Measurements from ENCODE around the gene C10orf143.
"Not testable (repeated sequence)": the region's sequence is repeated elsewhere in the genome, so short reads cannot be mapped to it uniquely, and the experiment has no call there.

The C10orf143 gene

DNA sequence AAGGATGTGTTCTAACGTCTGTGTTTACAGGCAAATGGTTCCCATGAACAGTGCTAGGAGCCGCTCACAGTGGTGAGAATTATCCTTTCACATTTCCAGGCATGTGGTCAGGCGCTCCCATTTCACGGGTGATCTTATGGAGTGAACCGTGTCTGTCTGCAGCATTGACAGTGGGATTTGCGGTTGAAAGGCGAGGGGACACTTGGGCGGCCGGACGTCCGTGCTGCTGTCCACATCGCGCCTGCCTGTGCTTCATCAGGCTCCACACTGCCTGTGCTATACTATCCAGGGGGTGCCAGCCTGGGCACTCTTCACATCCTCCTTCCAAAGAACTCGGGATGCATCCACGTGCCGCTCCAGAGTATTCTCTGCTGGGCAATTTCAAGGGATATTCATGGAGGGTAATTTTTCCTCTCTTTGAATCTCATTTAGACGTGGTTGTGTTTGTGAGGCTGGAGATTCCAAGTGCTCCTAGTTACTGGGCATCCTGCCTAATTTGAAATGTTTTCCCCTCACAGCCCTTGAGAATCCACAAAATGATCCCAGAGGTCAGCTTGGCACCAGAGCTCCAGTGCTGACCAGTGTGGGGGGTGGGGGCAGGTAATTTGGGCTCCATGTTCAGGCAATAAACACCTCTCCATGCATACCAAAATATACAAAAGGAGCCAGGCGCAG is 84.7 kb downstream of the C10orf143 start:
- no peaks in the 10 kb centered on the region for H3K36me3 ChIP-seq (ENCODE audit: insufficient read depth, low read length)
- H3K79me2 ChIP-seq (ENCODE audit: insufficient read depth, low read length) = no peaks in the 10 kb centered on the region
- H4K20me1 ChIP-seq (ENCODE audit: insufficient read depth, low read length) = no peaks in the 10 kb centered on the region
- no peak overlapping the region for H3K4me2 ChIP-seq (ENCODE audit: low read length)
- no peaks in the 10 kb centered on the region for H3F3A ChIP-seq (ENCODE audit: insufficient read depth, low read length)
- no peak overlapping the region for H3K4me3 ChIP-seq (ENCODE audit: low read depth, low read length, poor library complexity, severe bottlenecking)
- H3K9me3 ChIP-seq (ENCODE audit: low read length) = no peaks in the 10 kb centered on the region
- H2AFZ ChIP-seq (ENCODE audit: low read length) = no peak overlapping the region
- TF ChIP-seq, protein P1, sequence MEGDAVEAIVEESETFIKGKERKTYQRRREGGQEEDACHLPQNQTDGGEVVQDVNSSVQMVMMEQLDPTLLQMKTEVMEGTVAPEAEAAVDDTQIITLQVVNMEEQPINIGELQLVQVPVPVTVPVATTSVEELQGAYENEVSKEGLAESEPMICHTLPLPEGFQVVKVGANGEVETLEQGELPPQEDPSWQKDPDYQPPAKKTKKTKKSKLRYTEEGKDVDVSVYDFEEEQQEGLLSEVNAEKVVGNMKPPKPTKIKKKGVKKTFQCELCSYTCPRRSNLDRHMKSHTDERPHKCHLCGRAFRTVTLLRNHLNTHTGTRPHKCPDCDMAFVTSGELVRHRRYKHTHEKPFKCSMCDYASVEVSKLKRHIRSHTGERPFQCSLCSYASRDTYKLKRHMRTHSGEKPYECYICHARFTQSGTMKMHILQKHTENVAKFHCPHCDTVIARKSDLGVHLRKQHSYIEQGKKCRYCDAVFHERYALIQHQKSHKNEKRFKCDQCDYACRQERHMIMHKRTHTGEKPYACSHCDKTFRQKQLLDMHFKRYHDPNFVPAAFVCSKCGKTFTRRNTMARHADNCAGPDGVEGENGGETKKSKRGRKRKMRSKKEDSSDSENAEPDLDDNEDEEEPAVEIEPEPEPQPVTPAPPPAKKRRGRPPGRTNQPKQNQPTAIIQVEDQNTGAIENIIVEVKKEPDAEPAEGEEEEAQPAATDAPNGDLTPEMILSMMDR (IDR thresholded peaks at IDR 0.05; ENCODE audit: low read length) = no peak
- no peak for TF ChIP-seq EZH2 (IDR thresholded peaks at IDR 0.05; ENCODE audit: borderline replicate concordance, low read length)
- H3K4me1 ChIP-seq (ENCODE audit: insufficient read depth, low read length, severe bottlenecking) = no peaks in the 10 kb centered on the region
- no peaks in the 10 kb centered on the region for H3K9me2 ChIP-seq (ENCODE audit: low read depth, low read length)
- no peak overlapping the region for H3K27ac ChIP-seq (ENCODE audit: low read depth, low read length, poor library complexity, severe bottlenecking)
- H3K27me3 ChIP-seq (ENCODE audit: insufficient read depth, low read length) = no peaks in the 10 kb centered on the region
- H3K9ac ChIP-seq (ENCODE audit: low read length) = no peak overlapping the region

DNA sequence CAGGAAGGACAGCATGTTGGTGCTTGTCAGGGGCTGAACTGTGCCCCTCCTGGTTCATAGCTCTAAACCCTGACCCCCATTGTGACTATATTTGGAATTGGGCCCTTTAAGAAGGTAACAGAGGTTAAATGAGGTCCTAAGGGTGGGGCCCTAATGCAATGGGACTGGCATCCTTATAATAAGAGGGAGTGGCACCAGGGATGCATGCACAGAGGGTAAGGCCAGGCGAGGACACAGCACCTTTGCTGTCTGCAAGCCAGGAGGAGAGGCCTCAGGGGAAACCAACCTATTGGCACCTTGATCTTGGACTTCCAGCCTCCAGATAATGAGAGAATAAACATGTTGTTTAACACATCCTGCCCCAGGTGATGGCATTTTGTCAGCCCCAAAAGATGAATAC is 85.3 kb downstream of the C10orf143 start:
- Histone ChIP-seq H4K20me1 (ENCODE audit: insufficient read depth, low read length) (no peaks in the 10 kb centered on the region), H3K9ac (ENCODE audit: low read length) (no peak overlapping the region), H2AFZ (ENCODE audit: low read length) (no peak overlapping the region), H3K9me3 (ENCODE audit: low read length) (no peaks in the 10 kb centered on the region), H3K4me3 (ENCODE audit: low read depth, low read length, poor library complexity, severe bottlenecking) (no peak overlapping the region), H3K27ac (ENCODE audit: low read depth, low read length, poor library complexity, severe bottlenecking) (no peak overlapping the region), H3K4me2 (ENCODE audit: low read length) (no peak overlapping the region), H3K36me3 (ENCODE audit: insufficient read depth, low read length) (no peaks in the 10 kb centered on the region), H3K27me3 (ENCODE audit: insufficient read depth, low read length) (no peaks in the 10 kb centered on the region), H3K79me2 (ENCODE audit: insufficient read depth, low read length) (no peaks in the 10 kb centered on the region), H3F3A (ENCODE audit: insufficient read depth, low read length) (no peaks in the 10 kb centered on the region), H3K4me1 (ENCODE audit: insufficient read depth, low read length, severe bottlenecking) (no peaks in the 10 kb centered on the region), H3K9me2 (ENCODE audit: low read depth, low read length) (no peaks in the 10 kb centered on the region)
- TF ChIP-seq, protein P1 (IDR thresholded peaks at IDR 0.05; ENCODE audit: low read length) = no peak
- TF ChIP-seq EZH2 (IDR thresholded peaks at IDR 0.05; ENCODE audit: borderline replicate concordance, low read length) = no peak

DNA sequence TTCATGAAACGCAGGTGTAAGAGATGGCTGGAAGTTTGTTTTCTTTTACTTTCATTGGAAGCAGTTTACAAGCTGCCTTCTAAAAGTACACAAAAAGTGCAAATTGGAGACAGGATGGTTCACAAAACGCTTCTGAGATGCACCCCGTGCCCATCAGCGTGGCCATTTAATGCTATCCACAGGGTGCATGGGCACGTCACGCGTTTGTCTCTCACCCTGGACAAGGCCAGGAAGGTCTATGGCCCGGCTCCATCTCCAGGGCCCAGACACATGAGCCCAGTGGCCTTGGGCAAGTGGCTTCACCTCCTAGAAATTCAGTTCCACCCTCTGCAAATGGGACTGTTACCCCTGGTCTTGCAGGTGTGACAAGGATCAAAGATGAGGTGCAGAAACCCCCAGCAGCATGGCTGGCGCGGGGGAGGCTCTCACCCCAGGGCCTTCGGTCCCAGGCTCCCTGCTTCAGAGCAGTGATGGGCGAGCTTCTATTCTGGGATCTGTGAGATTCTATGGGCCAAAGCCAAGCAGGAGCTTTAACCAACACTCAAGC is 85.8 kb downstream of the C10orf143 start:
- H3K4me3 ChIP-seq (ENCODE audit: low read depth, low read length, poor library complexity, severe bottlenecking) = no peak overlapping the region
- H3K79me2 ChIP-seq (ENCODE audit: insufficient read depth, low read length) = no peaks in the 10 kb centered on the region
- no peaks in the 10 kb centered on the region for H3K4me1 ChIP-seq (ENCODE audit: insufficient read depth, low read length, severe bottlenecking)
- TF ChIP-seq EZH2 (IDR thresholded peaks at IDR 0.05; ENCODE audit: borderline replicate concordance, low read length) = no peak
- no peaks in the 10 kb centered on the region for H4K20me1 ChIP-seq (ENCODE audit: insufficient read depth, low read length)
- H3K27ac ChIP-seq (ENCODE audit: low read depth, low read length, poor library complexity, severe bottlenecking) = no peak overlapping the region
- no peaks in the 10 kb centered on the region for H3K36me3 ChIP-seq (ENCODE audit: insufficient read depth, low read length)
- no peaks in the 10 kb centered on the region for H3K27me3 ChIP-seq (ENCODE audit: insufficient read depth, low read length)
- no peak overlapping the region for H3K9ac ChIP-seq (ENCODE audit: low read length)
- no peak overlapping the region for H3K4me2 ChIP-seq (ENCODE audit: low read length)
- no peaks in the 10 kb centered on the region for H3F3A ChIP-seq (ENCODE audit: insufficient read depth, low read length)
- H3K9me2 ChIP-seq (ENCODE audit: low read depth, low read length) = no peaks in the 10 kb centered on the region
- no peaks in the 10 kb centered on the region for H3K9me3 ChIP-seq (ENCODE audit: low read length)
- no peak overlapping the region for H2AFZ ChIP-seq (ENCODE audit: low read length)

DNA sequence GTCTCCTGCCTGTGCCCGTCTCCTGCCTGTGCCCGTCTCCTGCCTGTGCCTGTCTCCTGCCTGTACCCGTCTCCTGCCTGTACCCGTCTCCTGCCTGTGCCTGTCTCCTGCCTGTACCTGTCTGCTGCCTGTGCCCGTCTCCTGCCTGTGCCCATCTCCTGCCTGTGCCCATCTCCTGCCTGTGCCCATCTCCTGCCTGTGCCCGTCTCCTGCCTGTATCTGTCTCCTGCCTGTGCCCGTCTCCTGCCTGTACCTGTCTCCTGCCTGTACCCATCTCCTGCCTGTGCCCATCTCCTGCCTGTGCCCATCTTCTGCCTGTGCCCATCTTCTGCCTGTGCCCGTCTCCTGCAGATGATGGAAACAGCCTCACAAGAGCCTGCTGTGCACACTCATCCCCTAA is 86.3 kb downstream of the C10orf143 start:
- not testable (repeated sequence) for H3K4me3 ChIP-seq (ENCODE audit: low read depth, low read length, poor library complexity, severe bottlenecking); H3F3A ChIP-seq (ENCODE audit: insufficient read depth, low read length); H3K27ac ChIP-seq (ENCODE audit: low read depth, low read length, poor library complexity, severe bottlenecking); H3K9me2 ChIP-seq (ENCODE audit: low read depth, low read length); H3K36me3 ChIP-seq (ENCODE audit: insufficient read depth, low read length); H3K9ac ChIP-seq (ENCODE audit: low read length); H3K9me3 ChIP-seq (ENCODE audit: low read length); H2AFZ ChIP-seq (ENCODE audit: low read length); H3K4me2 ChIP-seq (ENCODE audit: low read length); H4K20me1 ChIP-seq (ENCODE audit: insufficient read depth, low read length); H3K79me2 ChIP-seq (ENCODE audit: insufficient read depth, low read length); H3K4me1 ChIP-seq (ENCODE audit: insufficient read depth, low read length, severe bottlenecking); H3K27me3 ChIP-seq (ENCODE audit: insufficient read depth, low read length)
